Muscle of leg (tissue), 11 donors: ENCODE results near the gene KIF1A. TPM values are rescaled to one million over a fixed set of nuclear protein-coding genes. Genes with fewer than 3 reads are reported as not detected.

Source experiments
- DNase-seq: peaks from one replicate; pipeline ENCODE4 v3.0.0; 2013
- H3K27ac ChIP-seq: one replicate; pipeline ENCODE4 v1.5.1; 2013; ENCODE audit warnings: mild to moderate bottlenecking, low read length, control low read depth
- H3K27me3 ChIP-seq: one replicate; pipeline ENCODE4 v1.6.1; 2013; ENCODE audit warnings: low read length; ENCODE audit not compliant: control insufficient read depth, insufficient read depth
- H3K36me3 ChIP-seq: one replicate; pipeline ENCODE4 v1.6.1; 2013; ENCODE audit warnings: low read length; ENCODE audit not compliant: control insufficient read depth, insufficient read depth
- H3K4me1 ChIP-seq: one replicate; pipeline ENCODE4 v1.6.1; 2013; ENCODE audit warnings: low read length; ENCODE audit not compliant: control insufficient read depth, insufficient read depth
- H3K4me3 ChIP-seq: one replicate; pipeline ENCODE4 v1.5.1; 2013; ENCODE audit warnings: low read length, control low read depth
- H3K9me3 ChIP-seq: replicated peaks from 2 replicates; pipeline ENCODE4 v1.6.1; 2013; ENCODE audit warnings: low read depth, low read length; ENCODE audit not compliant: control insufficient read depth
- WGBS: methylation state at CpG from one replicate; pipeline ENCODE4 v1.1.5; 2013; ENCODE audit warnings: missing lambda C conversion rate; ENCODE audit not compliant: insufficient coverage; 5-methylcytosine and 5-hydroxymethylcytosine counted together
- polyA plus RNA-seq, 8 donors: library from polyadenylated mRNA; unstranded; fragments of 120-200 nt; gene quantifications; one replicate each; pipeline versions ENCODE4 v1.2.1 to v1.2.3, GENCODE V29; 2013; ENCODE audit warnings: inconsistent platforms in 1 of 8, low replicate concordance in 1 of 8; ENCODE audit not compliant: insufficient read length in 8 of 8, insufficient read depth in 1 of 8
- total RNA-seq: library from RNA; stranded (reverse); fragments of 120-200 nt; gene quantifications from one replicate; pipeline ENCODE4 v1.2.4, GENCODE V29; 2013

Gene KIF1A
- total and polyA plus RNA-seq, 9 donors: 2.2 to 8.6 (median 4.9) TPM

- Histone ChIP-seq H3K27me3 (peaks cover 44% of the 10 kb centered on the region), H3K9me3 (peaks cover 9% of the 10 kb centered on the region), H3K4me3 (peak overlapping the region; percentile 17), H3K27ac (no peak overlapping the region), H3K4me1 (peaks cover 25% of the 10 kb centered on the region), H3K36me3 (no peaks in the 10 kb centered on the region)
- no peak for DNase-seq
- WGBS: 19% methylated on average over 36 of the region's 48 CpGs
Observed at GRCh38 chr2:240818293-240819125, 1.5 kb downstream of the KIF1A start.

GRCh38 chr2:240817496-240818292 lies 2.3 kb downstream of the KIF1A start:
- WGBS: 73% methylated on average over 14 of the region's 19 CpGs
- Histone ChIP-seq H3K9me3 (peaks cover 12% of the 10 kb centered on the region), H3K27ac (no peak overlapping the region), H3K4me1 (peaks cover 25% of the 10 kb centered on the region), H3K4me3 (no peak overlapping the region), H3K36me3 (no peaks in the 10 kb centered on the region), H3K27me3 (peaks cover 41% of the 10 kb centered on the region)
- no peak for DNase-seq

- peaks cover 17% of the 10 kb centered on the region for H3K9me3 ChIP-seq
- no peak for DNase-seq
- WGBS: 82% methylated on average over 9 of the region's 12 CpGs
- H3K27ac ChIP-seq: no peak overlapping the region
- H3K36me3 ChIP-seq: no peaks in the 10 kb centered on the region
- no peak overlapping the region for H3K4me3 ChIP-seq
- peaks cover 35% of the 10 kb centered on the region for H3K27me3 ChIP-seq
- H3K4me1 ChIP-seq: peaks cover 25% of the 10 kb centered on the region
Observed at GRCh38 chr2:240816584-240817495, 3.2 kb downstream of the KIF1A start.

GRCh38 chr2:240815761-240816583 lies 4.0 kb downstream of the KIF1A start:
- DNase-seq: no peak
- H3K4me3 ChIP-seq: no peak overlapping the region
- H3K4me1 ChIP-seq: peaks cover 21% of the 10 kb centered on the region
- no peak overlapping the region for H3K27ac ChIP-seq
- peaks cover 17% of the 10 kb centered on the region for H3K9me3 ChIP-seq
- no peaks in the 10 kb centered on the region for H3K36me3 ChIP-seq
- H3K27me3 ChIP-seq: peaks cover 27% of the 10 kb centered on the region
- WGBS: 78% methylated on average over 6 of the region's 9 CpGs

GRCh38 chr2:240814946-240815760 lies 4.9 kb downstream of the KIF1A start:
- no peak overlapping the region for H3K27ac ChIP-seq
- peaks cover 20% of the 10 kb centered on the region for H3K27me3 ChIP-seq
- H3K36me3 ChIP-seq: no peaks in the 10 kb centered on the region
- peaks cover 16% of the 10 kb centered on the region for H3K4me1 ChIP-seq
- no peak overlapping the region for H3K4me3 ChIP-seq
- H3K9me3 ChIP-seq: peaks cover 17% of the 10 kb centered on the region
- whole genome bisulfite sequencing: 86% methylated on average over 9 of the region's 11 CpGs
- DNase-seq: no peak

- Histone ChIP-seq H3K27me3 (peaks cover 17% of the 10 kb centered on the region), H3K36me3 (no peaks in the 10 kb centered on the region), H3K4me1 (peaks cover 12% of the 10 kb centered on the region), H3K27ac (no peak overlapping the region), H3K4me3 (no peak overlapping the region), H3K9me3 (peaks cover 17% of the 10 kb centered on the region)
- WGBS: 92% methylated on average over 3 of the region's 4 CpGs
- no peak for DNase-seq
Observed at GRCh38 chr2:240814280-240814679, 5.7 kb downstream of the KIF1A start.

GRCh38 chr2:240813231-240813921 lies 6.6 kb downstream of the KIF1A start:
- Histone ChIP-seq H3K9me3 (peaks cover 17% of the 10 kb centered on the region), H3K4me3 (no peak overlapping the region), H3K4me1 (peaks cover 9% of the 10 kb centered on the region), H3K27ac (no peak overlapping the region), H3K27me3 (peaks cover 9% of the 10 kb centered on the region), H3K36me3 (no peaks in the 10 kb centered on the region)
- WGBS: over 99% methylated on average over 11 of the region's 17 CpGs
- no peak for DNase-seq

GRCh38 chr2:240812721-240813120 lies 7.3 kb downstream of the KIF1A start:
- no peak for DNase-seq
- 87% methylated on average over 20 of the region's 20 CpGs for WGBS
- Histone ChIP-seq H3K27me3 (peaks cover 3% of the 10 kb centered on the region), H3K4me3 (no peak overlapping the region), H3K36me3 (no peaks in the 10 kb centered on the region), H3K9me3 (peaks cover 17% of the 10 kb centered on the region), H3K27ac (no peak overlapping the region), H3K4me1 (peaks cover 2% of the 10 kb centered on the region)
